Epithelial cell of esophagus (primary cell): Measurements from ENCODE around the gene C1orf210.

Experiments used
- DNase-seq: peaks from one replicate; pipeline ENCODE4 v3.0.0; 2010; ENCODE audit warnings: low read depth
- H3K4me3 ChIP-seq: 2 replicates; pipeline ENCODE4 v1.5.1; 2011; ENCODE audit warnings: mild to moderate bottlenecking, low read length, control low read depth
- CTCF ChIP-seq: IDR thresholded peaks from 2 replicates; pipeline ENCODE4 v1.5.1; 2011; ENCODE audit warnings: low read depth, mild to moderate bottlenecking, low read length, control low read depth, inconsistent platforms; ENCODE audit not compliant: insufficient read depth; ENCODE audit errors: missing control alignments

C1orf210 gene

DNA sequence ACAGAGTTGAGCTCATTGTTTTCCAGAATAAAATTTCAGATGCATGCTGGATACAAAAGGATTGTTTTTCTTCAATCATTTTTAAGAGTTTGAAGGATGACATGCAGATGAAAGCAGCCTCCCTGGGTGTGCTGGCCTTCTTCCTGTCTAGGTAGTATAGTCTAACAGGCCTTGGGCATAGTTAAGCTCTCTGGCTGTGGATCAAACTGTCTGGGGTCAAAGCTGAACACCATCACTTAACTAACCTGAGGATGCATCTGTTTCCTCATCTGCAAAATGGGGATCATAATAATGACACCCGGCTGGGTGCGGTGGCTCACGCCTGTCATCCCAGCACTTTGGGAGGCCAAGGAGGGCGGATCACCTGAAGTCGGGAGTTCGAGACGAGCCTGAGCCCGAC, 9.4 kb upstream of the C1orf210 start:
- H3K4me3 ChIP-seq, result no peak overlapping the region
- no peak for TF ChIP-seq CTCF
- no peak for DNase-seq

DNA sequence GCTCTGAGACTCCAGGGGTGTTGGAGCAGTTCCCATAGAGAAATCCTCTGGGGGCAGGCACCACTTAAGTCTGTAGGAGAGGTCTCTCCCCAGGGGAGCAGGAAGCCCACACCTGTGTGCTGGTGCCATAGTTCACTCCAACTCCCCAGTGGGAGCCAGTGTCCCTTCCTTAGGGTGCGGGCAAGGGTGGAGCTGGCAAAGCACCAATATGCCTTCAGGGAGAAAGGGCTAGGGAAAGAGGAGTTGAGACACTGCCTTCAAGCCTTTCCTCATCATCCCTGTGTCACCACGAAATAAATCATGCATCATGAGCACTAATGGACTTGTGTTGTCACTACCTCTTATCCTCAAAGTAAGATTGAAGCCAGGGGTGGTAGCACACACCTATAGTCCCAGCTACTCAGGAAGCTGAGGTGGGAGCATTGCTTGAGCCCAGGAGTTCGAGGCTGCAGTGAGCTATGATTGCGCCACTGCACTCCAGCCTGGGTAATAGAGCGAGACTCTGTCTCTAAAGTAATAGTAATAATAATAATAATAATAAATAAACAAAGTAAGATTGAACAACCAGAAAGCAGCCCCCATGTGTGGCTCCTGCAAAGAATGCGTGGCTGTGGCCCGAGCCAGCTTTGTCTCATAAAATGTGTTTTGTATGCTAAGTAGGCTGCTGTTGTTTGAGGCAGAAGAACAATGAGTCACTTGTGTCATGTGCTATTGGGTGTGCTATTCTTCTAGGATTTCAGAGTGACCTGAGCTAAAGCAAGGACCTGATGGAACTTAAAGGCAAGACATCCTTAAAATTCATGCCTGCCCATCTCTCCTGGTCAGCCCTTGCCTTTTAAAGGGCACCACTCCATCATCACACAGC, 8.7 kb upstream of the C1orf210 start:
- DNase-seq, result peak; percentile 65
- no peak overlapping the region for H3K4me3 ChIP-seq
- TF ChIP-seq CTCF, result no peak

GRCh38 chr1:43293176-43293575, 7.8 kb upstream of the C1orf210 start:
- H3K4me3 ChIP-seq, result no peak overlapping the region
- TF ChIP-seq CTCF, result no peak
- DNase-seq, result no peak

DNA sequence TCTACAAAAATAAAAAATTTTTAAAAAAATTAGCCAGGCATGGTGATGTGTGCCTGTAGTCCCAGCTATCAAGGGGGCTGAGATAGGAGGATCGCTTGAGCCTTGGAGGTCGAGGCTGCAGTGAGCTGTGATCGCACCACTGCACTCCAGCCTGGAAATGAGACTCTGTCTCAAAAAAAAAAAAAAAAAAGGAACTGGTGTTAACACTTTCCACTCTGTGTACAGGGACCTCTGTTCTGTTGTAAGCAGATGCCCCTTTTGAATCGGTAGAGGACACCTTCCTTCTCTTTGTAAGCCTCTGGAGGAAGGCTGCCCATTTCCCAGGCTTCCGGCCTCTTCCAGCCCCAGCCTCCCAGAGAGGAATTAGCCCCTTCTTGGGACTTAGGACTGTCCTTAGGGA, 7.3 kb upstream of the C1orf210 start:
- H3K4me3 ChIP-seq, result no peak overlapping the region
- no peak for TF ChIP-seq CTCF
- no peak for DNase-seq

- no peak for TF ChIP-seq CTCF
- DNase-seq, result no peak
- H3K4me3 ChIP-seq, result no peak overlapping the region
Observed at GRCh38 chr1:43292216-43292615, 6.8 kb upstream of the C1orf210 start.

- no peak overlapping the region for H3K4me3 ChIP-seq
- TF ChIP-seq CTCF, result no peak
- DNase-seq, result no peak
Observed at GRCh38 chr1:43288785-43289706, 3.7 kb upstream of the C1orf210 start.
